Keratinocyte (primary cell): Measurements from ENCODE around the gene SMYD1. TPM values are rescaled to one million over a fixed set of nuclear protein-coding genes. Genes with fewer than 3 reads are reported as not detected.
A peak's percentile ranks its signal among the peaks of the same experiment; 100 is the strongest.

Source experiments
- DNase-seq: peaks from one replicate; pipeline ENCODE4 v3.0.0-alpha.2; 2011; ENCODE audit warnings: low read depth, missing footprints, low spot score
- FAIRE-seq: peaks from 2 replicates; lab custom pipeline; 2011; peaks lifted over from hg19 to GRCh38; lab: Jason Lieb, UNC
- H2AFZ ChIP-seq: 2 replicates; pipeline ENCODE4 v1.6.0; 2012; ENCODE audit warnings: low read length, control low read depth, inconsistent platforms; ENCODE audit not compliant: control insufficient read depth
- H3K27ac ChIP-seq: 2 replicates; pipeline ENCODE4 v1.5.1; 2011; ENCODE audit warnings: low read length; ENCODE audit not compliant: control insufficient read depth, insufficient read depth
- H3K27me3 ChIP-seq: 3 replicates; pipeline ENCODE4 v1.6.0; 2011; ENCODE audit warnings: low read length; ENCODE audit not compliant: control insufficient read depth, insufficient read depth; ENCODE audit errors: extremely low read depth
- H3K36me3 ChIP-seq, 2 experiments: 2 replicates in 1 of 2; 3 replicates in 1 of 2; pipeline ENCODE4 v1.5.1; 2011; ENCODE audit warnings: low read length in 2 of 2, mild to moderate bottlenecking in 1 of 2; ENCODE audit not compliant: control insufficient read depth in 2 of 2, insufficient read depth in 2 of 2; ENCODE audit errors: extremely low read depth in 1 of 2
- H3K4me1 ChIP-seq: 3 replicates; pipeline ENCODE4 v1.5.1; 2011; ENCODE audit warnings: low read length; ENCODE audit not compliant: control insufficient read depth, insufficient read depth; ENCODE audit errors: extremely low read depth
- H3K4me2 ChIP-seq: 3 replicates; pipeline ENCODE4 v1.6.0; 2011; ENCODE audit warnings: low read depth, low read length; ENCODE audit not compliant: control insufficient read depth, insufficient read depth; ENCODE audit errors: extremely low read depth
- H3K4me3 ChIP-seq, 3 experiments: fragments of 200-600 bp in 1 of 3; sonication (generic) in 1 of 3; 2 replicates in 2 of 3; 3 replicates in 1 of 3; pipeline ENCODE4 v1.5.1; 2011 to 2016; ENCODE audit warnings: low read length in 3 of 3, mild to moderate bottlenecking in 3 of 3, control low read depth in 2 of 3, inconsistent platforms in 1 of 3, low read depth in 1 of 3, mixed read lengths in 1 of 3, mixed run types in 1 of 3, moderate library complexity in 1 of 3; ENCODE audit not compliant: control insufficient read depth in 2 of 3, insufficient read depth in 2 of 3; ENCODE audit errors: extremely low read depth in 1 of 3
- H3K79me2 ChIP-seq: 2 replicates; pipeline ENCODE4 v1.6.0; 2012; ENCODE audit warnings: low read length; ENCODE audit not compliant: control insufficient read depth, insufficient read depth
- H3K9ac ChIP-seq: 3 replicates; pipeline ENCODE4 v1.6.0; 2011; ENCODE audit warnings: low read length; ENCODE audit not compliant: control insufficient read depth, insufficient read depth; ENCODE audit errors: extremely low read depth
- H3K9me1 ChIP-seq: 3 replicates; pipeline ENCODE4 v1.6.0; 2011; ENCODE audit warnings: low read length; ENCODE audit not compliant: control insufficient read depth, insufficient read depth; ENCODE audit errors: extremely low read depth
- H3K9me3 ChIP-seq: 2 replicates; pipeline ENCODE4 v1.5.1; 2012; ENCODE audit warnings: low read depth, low read length; ENCODE audit not compliant: control insufficient read depth
- H4K20me1 ChIP-seq: 3 replicates; pipeline ENCODE4 v1.6.0; 2011; ENCODE audit warnings: low read length; ENCODE audit not compliant: control insufficient read depth, insufficient read depth; ENCODE audit errors: extremely low read depth
- EZH2 ChIP-seq: IDR thresholded peaks from one replicate; pipeline ENCODE4 v1.6.1; 2012; ENCODE audit warnings: inconsistent platforms, mild to moderate bottlenecking, low read length, moderate library complexity
- dilution Hi-C: fragments of 300-500 bp; cut with MboI; formaldehyde crosslinking; loops from one replicate; pipeline ENCODE4 v1.7.0; 2020; ENCODE audit warnings: low sequenced_read_pairs; ENCODE audit not compliant: extremely low pct_ligation_motif_present
- polyA plus RNA-seq, 5 experiments: library from polyadenylated mRNA; depleted of rRNA in 3 of 5; stranded (reverse) in 3 of 5; stranded (forward) in 1 of 5; unstranded in 1 of 5; fragments of >200 nt; gene quantifications; 1 replicate in 1 of 5; 2 replicates in 3 of 5; 3 replicates in 1 of 5; pipeline versions ENCODE4 v1.2.1 to v1.2.3, GENCODE V29; 2011 to 2012; ENCODE audit warnings: missing spikeins in 2 of 5, low read depth in 1 of 5, low replicate concordance in 1 of 5
- TF ChIP-seq, protein P1 (sequence below), 3 experiments: IDR thresholded peaks in 1 of 3; conservative IDR thresholded peaks in 1 of 3; optimal IDR thresholded peaks in 1 of 3; 2 replicates in 2 of 3; 3 replicates in 1 of 3; pipeline versions ENCODE3 to v1.5.1; 2011; ENCODE audit warnings: low read length in 3 of 3, mild to moderate bottlenecking in 3 of 3, moderate library complexity in 2 of 3, control low read depth in 1 of 3, inconsistent platforms in 1 of 3; ENCODE audit not compliant: insufficient read depth in 2 of 3; ENCODE audit errors: extremely low read depth in 1 of 3

Gene SMYD1
- polyA plus RNA-seq, 1 donor (not counting 4 experiments of a cell fraction or from before 2014, with no cell fraction given) = not detected

DNA sequence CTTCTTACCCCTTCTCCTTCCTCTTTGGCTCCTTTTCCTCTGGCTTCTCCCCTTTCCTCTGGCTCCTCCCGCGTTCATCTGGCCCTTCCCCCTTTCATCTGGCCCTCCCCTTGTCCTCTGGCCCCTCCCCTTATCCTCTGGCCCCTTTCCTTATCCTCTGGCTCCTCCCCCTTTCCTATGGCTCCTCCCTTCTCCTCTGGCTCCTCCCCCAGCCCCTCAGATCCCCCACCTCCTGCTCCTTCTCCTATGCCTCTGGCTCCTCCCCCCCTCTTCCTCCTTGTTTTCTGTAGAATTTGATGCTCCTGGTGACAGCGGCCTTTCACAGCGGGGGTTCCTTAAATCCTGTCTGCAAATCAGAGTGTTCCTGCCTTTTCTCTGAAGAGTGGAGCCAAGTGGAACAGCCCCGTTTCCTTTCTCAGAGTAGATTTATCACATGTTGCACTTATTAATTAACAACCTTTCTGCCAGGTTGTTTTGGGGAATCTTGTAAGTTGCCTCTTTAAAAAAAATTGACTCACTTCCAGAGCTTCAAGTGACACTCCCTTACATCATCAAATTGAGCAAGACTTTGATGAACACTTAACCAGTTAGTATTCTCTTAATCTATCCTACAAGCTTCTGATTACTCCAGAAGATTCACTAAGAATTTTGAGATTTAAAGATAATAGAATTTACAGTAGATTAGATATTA, 32.3 kb downstream of the SMYD1 start:
- no peak for FAIRE-seq
- Histone ChIP-seq H3K9me3 (no peaks in the 10 kb centered on the region), H3K9me1 (no peaks in the 10 kb centered on the region), H3K36me3 (no peaks in the 10 kb centered on the region), H3K79me2 (no peaks in the 10 kb centered on the region), H3K4me2 (no peak overlapping the region), H4K20me1 (no peaks in the 10 kb centered on the region), H3K9ac (no peak overlapping the region), H3K27ac (no peak overlapping the region), H3K4me1 (peaks cover 3% of the 10 kb centered on the region), H2AFZ (no peak overlapping the region), H3K27me3 (no peaks in the 10 kb centered on the region), H3K4me3 (no peak overlapping the region)
- dilution Hi-C loops = no loop called here
- TF ChIP-seq, protein P1, sequence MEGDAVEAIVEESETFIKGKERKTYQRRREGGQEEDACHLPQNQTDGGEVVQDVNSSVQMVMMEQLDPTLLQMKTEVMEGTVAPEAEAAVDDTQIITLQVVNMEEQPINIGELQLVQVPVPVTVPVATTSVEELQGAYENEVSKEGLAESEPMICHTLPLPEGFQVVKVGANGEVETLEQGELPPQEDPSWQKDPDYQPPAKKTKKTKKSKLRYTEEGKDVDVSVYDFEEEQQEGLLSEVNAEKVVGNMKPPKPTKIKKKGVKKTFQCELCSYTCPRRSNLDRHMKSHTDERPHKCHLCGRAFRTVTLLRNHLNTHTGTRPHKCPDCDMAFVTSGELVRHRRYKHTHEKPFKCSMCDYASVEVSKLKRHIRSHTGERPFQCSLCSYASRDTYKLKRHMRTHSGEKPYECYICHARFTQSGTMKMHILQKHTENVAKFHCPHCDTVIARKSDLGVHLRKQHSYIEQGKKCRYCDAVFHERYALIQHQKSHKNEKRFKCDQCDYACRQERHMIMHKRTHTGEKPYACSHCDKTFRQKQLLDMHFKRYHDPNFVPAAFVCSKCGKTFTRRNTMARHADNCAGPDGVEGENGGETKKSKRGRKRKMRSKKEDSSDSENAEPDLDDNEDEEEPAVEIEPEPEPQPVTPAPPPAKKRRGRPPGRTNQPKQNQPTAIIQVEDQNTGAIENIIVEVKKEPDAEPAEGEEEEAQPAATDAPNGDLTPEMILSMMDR (optimal IDR thresholded peaks at IDR 0.05 in 1 of 3, IDR thresholded peaks at IDR 0.05 in 1 of 3, conservative IDR thresholded peaks at IDR 0.05 in 1 of 3; ENCODE audit: extremely low read depth in 1 of 3, insufficient read depth in 2 of 3, low read length in 3 of 3) = no peak
- TF ChIP-seq EZH2 = no peak
- DNase-seq = peak; percentile 1

DNA sequence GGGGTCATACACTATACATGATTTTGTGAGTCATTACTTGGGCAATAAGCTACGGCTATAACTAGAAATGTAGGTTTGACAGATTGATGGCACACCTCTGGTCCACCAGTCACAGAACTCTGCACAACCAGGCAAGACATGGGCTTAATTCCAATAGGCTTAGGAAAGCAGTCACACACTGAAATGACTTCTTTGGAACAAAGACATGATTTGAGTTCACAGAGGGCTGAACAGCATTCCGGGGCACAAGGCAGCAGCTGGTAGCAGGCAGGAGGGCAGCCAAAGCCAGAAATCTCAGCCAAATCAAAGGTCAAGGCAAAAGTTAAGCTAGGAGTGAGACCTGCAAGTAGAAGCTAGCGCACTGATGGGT, 32.8 kb downstream of the SMYD1 start:
- dilution Hi-C loops = no loop called here
- TF ChIP-seq, protein P1 (optimal IDR thresholded peaks at IDR 0.05 in 1 of 3, IDR thresholded peaks at IDR 0.05 in 1 of 3, conservative IDR thresholded peaks at IDR 0.05 in 1 of 3; ENCODE audit: extremely low read depth in 1 of 3, insufficient read depth in 2 of 3, low read length in 3 of 3) = no peak
- TF ChIP-seq EZH2 = no peak
- Histone ChIP-seq H3K27me3 (no peaks in the 10 kb centered on the region), H3K27ac (no peak overlapping the region), H3K4me2 (no peak overlapping the region), H3K9ac (no peak overlapping the region), H3K4me1 (peaks cover 3% of the 10 kb centered on the region), H3K9me1 (no peaks in the 10 kb centered on the region), H3K4me3 (no peak overlapping the region), H3K36me3 (no peaks in the 10 kb centered on the region), H3K9me3 (no peaks in the 10 kb centered on the region), H4K20me1 (no peaks in the 10 kb centered on the region), H2AFZ (no peak overlapping the region), H3K79me2 (no peaks in the 10 kb centered on the region)
- DNase-seq (no peak), FAIRE-seq (no peak)
